Limb (tissue), 2 donors: ENCODE measurements around the gene SLC66A3.
A peak's percentile ranks its signal among the peaks of the same experiment; 100 is the strongest.

ENCODE experiments used
- DNase-seq, 2 donors: peaks; one replicate each; pipeline ENCODE4 v3.0.0-alpha.2; 2016; ENCODE audit errors: extremely low spot score in 2 of 2

The SLC66A3 gene

GRCh38 chr2:11155381-11156035, at the start of gene SLC66A3:
SLC66A3 (plus strand) TSS chr2:11155467; CDS start chr2:11155547, 80 bp downstream.
- DNase-seq = no peak

- no peak for DNase-seq
Observed at GRCh38 chr2:11109002-11109401, 46.3 kb upstream of the SLC66A3 start.

GRCh38 chr2:11112870-11113428, 42.3 kb upstream of the SLC66A3 start:
- no peak for DNase-seq

GRCh38 chr2:11117776-11118175, 37.5 kb upstream of the SLC66A3 start:
- no peak for DNase-seq

- DNase-seq = no peak
Observed at GRCh38 chr2:11118761-11119160, 36.5 kb upstream of the SLC66A3 start.

GRCh38 chr2:11121099-11121822, 34.0 kb upstream of the SLC66A3 start:
- no peak for DNase-seq

- no peak for DNase-seq
Observed at GRCh38 chr2:11121823-11122155, 33.5 kb upstream of the SLC66A3 start.

- DNase-seq = no peak
Observed at GRCh38 chr2:11122380-11122779, 32.9 kb upstream of the SLC66A3 start.

- no peak for DNase-seq
Observed at GRCh38 chr2:11123001-11123809, 32.1 kb upstream of the SLC66A3 start.

- DNase-seq = peak; percentile 16 to 85
Observed at GRCh38 chr2:11123856-11124759, 31.2 kb upstream of the SLC66A3 start.

GRCh38 chr2:11124760-11125068, 30.6 kb upstream of the SLC66A3 start:
- DNase-seq = no peak

- no peak for DNase-seq
Observed at GRCh38 chr2:11127761-11128160, 27.5 kb upstream of the SLC66A3 start.

GRCh38 chr2:11128243-11128951, 26.9 kb upstream of the SLC66A3 start:
- no peak for DNase-seq

GRCh38 chr2:11129598-11130449, 25.4 kb upstream of the SLC66A3 start:
- DNase-seq = peak; percentile 70 to 89

GRCh38 chr2:11131166-11131920, 23.9 kb upstream of the SLC66A3 start:
- DNase-seq = no peak

GRCh38 chr2:11132036-11132671, 23.1 kb upstream of the SLC66A3 start:
- no peak for DNase-seq

GRCh38 chr2:11133238-11133935, 21.9 kb upstream of the SLC66A3 start:
- DNase-seq = no peak

- no peak for DNase-seq
Observed at GRCh38 chr2:11133936-11134320, 21.3 kb upstream of the SLC66A3 start.
